HepG2 (cell line): Measurements from ENCODE around the gene ODAD4. TPM values are rescaled to one million over a fixed set of nuclear protein-coding genes. Genes with fewer than 3 reads are reported as not detected.

Experiments
- AHR ChIP-seq: IDR thresholded peaks from 2 replicates; pipeline ENCODE4 v1.6.1; 2018; ENCODE audit warnings: missing genetic modification reagents, missing compliant biosample characterization
- ARHGAP35 ChIP-seq: sonication (generic); formaldehyde crosslinking; IDR thresholded peaks from 2 replicates; pipeline ENCODE4 v1.9.0; 2022; ENCODE audit warnings: mild to moderate bottlenecking, inconsistent platforms, moderate library complexity, missing genetic modification reagents, borderline replicate concordance
- ATF7 ChIP-seq, 2 experiments: fragments of 450-650 bp in 1 of 2; sonication (generic) in 1 of 2; formaldehyde crosslinking in 1 of 2; IDR thresholded peaks; 2 replicates each; pipeline versions ENCODE4 v1.4.0 to v1.6.1; 2016 to 2020; ENCODE audit warnings: antibody characterized with exemption in 1 of 2, mild to moderate bottlenecking in 1 of 2, missing genetic modification reagents in 1 of 2
- HHEX ChIP-seq: IDR thresholded peaks from 2 replicates; pipeline ENCODE4 v1.6.1; 2016; ENCODE audit warnings: control low read depth
- HNF4A ChIP-seq: sonication (generic); formaldehyde crosslinking; IDR thresholded peaks from 2 replicates; pipeline ENCODE4 v1.4.0; 2020; ENCODE audit warnings: missing genetic modification reagents
- HNRNPK ChIP-seq: fragments of 200-400 bp; formaldehyde crosslinking; IDR thresholded peaks from 2 replicates; pipeline ENCODE4 v1.6.1; 2018; ENCODE audit warnings: low read length, low read depth, moderate library complexity, mild to moderate bottlenecking; ENCODE audit not compliant: poor library complexity, severe bottlenecking
- KAT8 ChIP-seq: IDR thresholded peaks from 2 replicates; pipeline ENCODE4 v1.6.1; 2016; ENCODE audit warnings: missing genetic modification reagents, missing compliant biosample characterization
- KDM5B ChIP-seq: sonication (generic); formaldehyde crosslinking; IDR thresholded peaks from 2 replicates; pipeline ENCODE4 v1.4.0; 2020; ENCODE audit warnings: missing genetic modification reagents, mild to moderate bottlenecking, borderline replicate concordance
- KLF11 ChIP-seq: IDR thresholded peaks from 2 replicates; pipeline ENCODE4 v1.6.1; 2016; ENCODE audit warnings: missing compliant biosample characterization
- MED13 ChIP-seq: sonication (generic); formaldehyde crosslinking; IDR thresholded peaks from 2 replicates; pipeline ENCODE4 v1.5.0; 2020; ENCODE audit warnings: missing genetic modification reagents
- MEIS1 ChIP-seq: sonication (generic); formaldehyde crosslinking; IDR thresholded peaks from 2 replicates; pipeline ENCODE4 v1.9.0; 2021; ENCODE audit warnings: mild to moderate bottlenecking, missing genetic modification reagents, moderate library complexity, borderline replicate concordance
- NAIF1 ChIP-seq: sonication (generic); formaldehyde crosslinking; IDR thresholded peaks from 2 replicates; pipeline ENCODE4 v1.5.0; 2020; ENCODE audit warnings: mild to moderate bottlenecking, missing genetic modification reagents, borderline replicate concordance
- NFE2L1 ChIP-seq: sonication (generic); formaldehyde crosslinking; IDR thresholded peaks from 2 replicates; pipeline ENCODE4 v1.4.0; 2020; ENCODE audit warnings: missing genetic modification reagents, mild to moderate bottlenecking, borderline replicate concordance
- POLR2A ChIP-seq, 2 experiments: IDR thresholded peaks; 2 replicates each; pipeline ENCODE4 v1.6.1; 2011; ENCODE audit warnings: low read depth in 2 of 2, low read length in 2 of 2, mild to moderate bottlenecking in 1 of 2, moderate library complexity in 1 of 2; ENCODE audit not compliant: insufficient read depth in 1 of 2
- RFXAP ChIP-seq: sonication (generic); formaldehyde crosslinking; IDR thresholded peaks from 2 replicates; pipeline ENCODE4 v1.4.0; 2020; ENCODE audit warnings: missing genetic modification reagents, borderline replicate concordance
- ZBTB7A ChIP-seq: sonication (generic); formaldehyde crosslinking; IDR thresholded peaks from 2 replicates; pipeline ENCODE4 v1.8.0; 2022; ENCODE audit warnings: mild to moderate bottlenecking, missing genetic modification reagents
- ZFP36 ChIP-seq: fragments of 150-350 bp; IDR thresholded peaks from 2 replicates; pipeline ENCODE4 v1.6.1; 2018; ENCODE audit warnings: borderline replicate concordance, low read length, low read depth; ENCODE audit not compliant: partially characterized antibody
- ZFP36L1 ChIP-seq: sonication (generic); formaldehyde crosslinking; IDR thresholded peaks from 2 replicates; pipeline ENCODE4 v1.8.0; 2022; ENCODE audit warnings: mild to moderate bottlenecking, missing genetic modification reagents, moderate library complexity
- ZFP41 ChIP-seq: sonication (generic); formaldehyde crosslinking; IDR thresholded peaks from 2 replicates; pipeline ENCODE4 v1.4.0; 2020; ENCODE audit warnings: mild to moderate bottlenecking, missing genetic modification reagents, borderline replicate concordance
- ZIK1 ChIP-seq: sonication (generic); formaldehyde crosslinking; IDR thresholded peaks from 2 replicates; pipeline ENCODE4 v1.5.0; 2020; ENCODE audit warnings: mild to moderate bottlenecking, low read depth, missing genetic modification reagents, borderline replicate concordance
- ZNF136 ChIP-seq: sonication (generic); formaldehyde crosslinking; IDR thresholded peaks from 2 replicates; pipeline ENCODE4 v1.8.1; 2022; ENCODE audit warnings: low read depth, mild to moderate bottlenecking, moderate library complexity, missing genetic modification reagents
- ZNF205 ChIP-seq: IDR thresholded peaks from 2 replicates; pipeline ENCODE4 v1.6.1; 2018; ENCODE audit warnings: missing biosample characterization, missing genetic modification reagents
- ZNF24 ChIP-seq: fragments of 450-650 bp; IDR thresholded peaks from 2 replicates; pipeline ENCODE4 v1.6.1; 2017; ENCODE audit warnings: antibody characterized with exemption, mild to moderate bottlenecking
- ZNF333 ChIP-seq: sonication (generic); formaldehyde crosslinking; IDR thresholded peaks from 2 replicates; pipeline ENCODE4 v1.4.0; 2020; ENCODE audit warnings: mild to moderate bottlenecking, missing genetic modification reagents, borderline replicate concordance
- ZNF614 ChIP-seq: IDR thresholded peaks from 2 replicates; pipeline ENCODE4 v1.6.1; 2018; ENCODE audit warnings: missing biosample characterization, missing genetic modification reagents, inconsistent platforms, borderline replicate concordance
- ZNF709 ChIP-seq: sonication (generic); formaldehyde crosslinking; IDR thresholded peaks from 2 replicates; pipeline ENCODE4 v1.5.0; 2020; ENCODE audit warnings: mild to moderate bottlenecking, missing genetic modification reagents
- polyA plus RNA-seq, 8 experiments: library from polyadenylated mRNA; depleted of rRNA in 3 of 8; stranded (reverse) in 7 of 8; unstranded in 1 of 8; fragments of >200 nt; fragmentation: Illumina TruSeq in 4 of 8; extraction: Trizol in 4 of 8; gene quantifications; 2 replicates each; pipeline versions ENCODE4 v1.2.1 to v1.2.3, GENCODE V29; 2011 to 2016; ENCODE audit warnings: low read depth in 4 of 8, missing spikeins in 1 of 8, mixed read lengths in 1 of 8; ENCODE audit not compliant: insufficient read depth in 1 of 8
- total RNA-seq, 5 experiments: library from RNA; depleted of rRNA; stranded (reverse); fragments of >200 nt; fragmentation: Illumina TruSeq; extraction: Trizol; gene quantifications; 2 replicates each; pipeline ENCODE4 v1.2.3, GENCODE V29; 2016; ENCODE audit warnings: low read depth in 1 of 5
- TF ChIP-seq, protein P1 (sequence below): sonication (generic); formaldehyde crosslinking; IDR thresholded peaks from 2 replicates; pipeline ENCODE4 v1.9.0; 2022; ENCODE audit warnings: low read depth, missing genetic modification reagents
- TF ChIP-seq, protein P2 (sequence below): sonication (generic); formaldehyde crosslinking; IDR thresholded peaks from 2 replicates; pipeline ENCODE4 v1.5.0; 2020; ENCODE audit warnings: mild to moderate bottlenecking, missing genetic modification reagents

Gene ODAD4
- total and polyA plus RNA-seq, 2 of the 13 experiments (the other 11 are each of a cell fraction or from before 2014, with no cell fraction given): 0.48 to 0.53 TPM

DNA sequence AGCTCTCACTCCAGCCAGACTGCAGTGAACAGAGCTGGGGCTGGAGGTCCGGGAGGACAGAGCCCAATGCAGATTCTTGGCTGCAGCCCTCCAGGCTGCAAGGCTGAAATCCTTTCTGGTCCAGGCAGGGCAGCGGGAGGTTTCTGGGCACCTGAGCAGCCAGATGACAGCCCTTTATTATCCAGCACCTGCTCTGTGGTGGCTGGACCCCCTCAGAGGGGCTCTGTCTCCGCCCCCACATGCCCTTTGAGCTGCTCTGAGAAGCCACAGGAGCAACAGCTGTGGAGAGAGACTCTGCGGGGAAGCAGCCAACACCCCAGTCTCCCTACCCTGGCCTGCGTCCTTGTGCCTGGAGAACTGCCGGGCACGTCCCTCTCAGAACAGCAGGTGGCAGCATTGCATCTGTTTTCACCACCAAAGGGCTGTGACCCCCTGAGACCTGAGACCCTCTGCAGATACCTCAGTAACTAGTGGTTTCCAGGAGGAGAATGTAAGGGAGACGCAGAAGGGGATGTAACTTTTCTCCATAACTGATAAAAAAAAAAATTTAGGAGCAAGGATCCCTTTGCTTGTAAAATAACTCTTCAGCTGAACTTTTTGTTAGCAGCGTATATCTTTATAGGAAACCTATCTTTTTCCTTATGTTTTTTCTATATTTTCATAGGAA lies 32.5 kb downstream of the ODAD4 start (continued):
- TF ChIP-seq ZNF709 (CRISPR knock-in tag) (no peak), ZBTB7A (CRISPR knock-in tag) (peak; percentile 85), ARHGAP35 (CRISPR knock-in tag) (no peak), NFE2L1 (CRISPR knock-in tag) (no peak; the same call in 1 of the 2 replicates), MEIS1 (CRISPR knock-in tag) (0 out of 2 replicates have a peak, but pooled peaks have one; percentile 28), RFXAP (CRISPR knock-in tag) (no peak), AHR (no peak), HHEX (CRISPR knock-in tag) (no peak), HNF4A (CRISPR knock-in tag) (peak; percentile 49), ZNF205 (CRISPR knock-in tag) (no peak), ZNF333 (CRISPR knock-in tag) (peak; percentile 69; the same call in 1 of the 2 replicates), HNRNPK (no peak), ZFP36L1 (CRISPR knock-in tag) (peak; percentile 58; the same call in 1 of the 2 replicates), KAT8 (CRISPR knock-in tag) (0 out of 2 replicates have a peak, but pooled peaks have one; percentile 27), NAIF1 (CRISPR knock-in tag) (no peak), KDM5B (CRISPR knock-in tag) (0 out of 2 replicates have a peak, but pooled peaks have one; percentile 23), ZFP41 (CRISPR knock-in tag) (no peak), POLR2A (IDR thresholded peaks at IDR 0.05; ENCODE audit: insufficient read depth in 1 of 2, low read depth in 2 of 2, low read length in 2 of 2) (no peak), ZNF614 (CRISPR knock-in tag) (no peak), ATF7 (IDR thresholded peaks at IDR 0.05) (no peak), ATF7 (CRISPR knock-in tag; IDR thresholded peaks at IDR 0.05) (no peak), ZFP36 (no peak), MED13 (no peak), ZIK1 (CRISPR knock-in tag) (no peak), KLF11 (CRISPR knock-in tag) (no peak), ZNF24 (no peak), ZNF136 (CRISPR knock-in tag) (no peak)
- TF ChIP-seq, protein P1, sequence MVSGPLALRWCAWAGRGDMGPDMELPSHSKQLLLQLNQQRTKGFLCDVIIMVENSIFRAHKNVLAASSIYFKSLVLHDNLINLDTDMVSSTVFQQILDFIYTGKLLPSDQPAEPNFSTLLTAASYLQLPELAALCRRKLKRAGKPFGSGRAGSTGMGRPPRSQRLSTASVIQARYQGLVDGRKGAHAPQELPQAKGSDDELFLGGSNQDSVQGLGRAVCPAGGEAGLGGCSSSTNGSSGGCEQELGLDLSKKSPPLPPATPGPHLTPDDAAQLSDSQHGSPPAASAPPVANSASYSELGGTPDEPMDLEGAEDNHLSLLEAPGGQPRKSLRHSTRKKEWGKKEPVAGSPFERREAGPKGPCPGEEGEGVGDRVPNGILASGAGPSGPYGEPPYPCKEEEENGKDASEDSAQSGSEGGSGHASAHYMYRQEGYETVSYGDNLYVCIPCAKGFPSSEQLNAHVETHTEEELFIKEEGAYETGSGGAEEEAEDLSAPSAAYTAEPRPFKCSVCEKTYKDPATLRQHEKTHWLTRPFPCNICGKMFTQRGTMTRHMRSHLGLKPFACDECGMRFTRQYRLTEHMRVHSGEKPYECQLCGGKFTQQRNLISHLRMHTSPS: no peak
- TF ChIP-seq, protein P2, sequence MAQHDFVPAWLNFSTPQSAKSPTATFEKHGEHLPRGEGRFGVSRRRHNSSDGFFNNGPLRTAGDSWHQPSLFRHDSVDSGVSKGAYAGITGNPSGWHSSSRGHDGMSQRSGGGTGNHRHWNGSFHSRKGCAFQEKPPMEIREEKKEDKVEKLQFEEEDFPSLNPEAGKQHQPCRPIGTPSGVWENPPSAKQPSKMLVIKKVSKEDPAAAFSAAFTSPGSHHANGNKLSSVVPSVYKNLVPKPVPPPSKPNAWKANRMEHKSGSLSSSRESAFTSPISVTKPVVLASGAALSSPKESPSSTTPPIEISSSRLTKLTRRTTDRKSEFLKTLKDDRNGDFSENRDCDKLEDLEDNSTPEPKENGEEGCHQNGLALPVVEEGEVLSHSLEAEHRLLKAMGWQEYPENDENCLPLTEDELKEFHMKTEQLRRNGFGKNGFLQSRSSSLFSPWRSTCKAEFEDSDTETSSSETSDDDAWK (CRISPR knock-in tag): no peak
